Measurements from ENCODE around the gene SBSN. TPM values are rescaled to one million over a fixed set of nuclear protein-coding genes. Genes with fewer than 3 reads are reported as not detected.
"Not testable (repeated sequence)": the region's sequence is repeated elsewhere in the genome, so short reads cannot be mapped to it uniquely, and the experiment has no call there.

SBSN gene
- total RNA-seq, 1 experiment from 2014 or later: not detected

GRCh38 chr19:35490364-35490763 lies 37.7 kb downstream of the SBSN start, which contains the start of gene KRTDAP:
Gene KRTDAP (minus strand): TSS chr19:35490464. CDS start chr19:35490442, 22 bp downstream.
- Histone ChIP-seq H3K36me3 (no peaks in the 10 kb centered on the region), H3K27me3 (peaks cover 20% of the 10 kb centered on the region; the same call in 1 of the 2 replicates), H3K4me1 (no peaks in the 10 kb centered on the region), H3K9me3 (replicated peaks) (no peaks in the 10 kb centered on the region), H3K4me3 (no peak within 1 kb of the TSS), H3K27ac (no peak within 1 kb of the TSS)
- no peak for DNase-seq

GRCh38 chr19:35488677-35489076 lies 39.4 kb downstream of the SBSN start:
- peaks cover 14% of the 10 kb centered on the region for H3K27me3 ChIP-seq
- no peaks in the 10 kb centered on the region for H3K9me3 ChIP-seq (replicated peaks)
- no peak overlapping the region for H3K27ac ChIP-seq
- no peak for DNase-seq
- H3K4me1 ChIP-seq: no peaks in the 10 kb centered on the region
- no peaks in the 10 kb centered on the region for H3K36me3 ChIP-seq
- no peak overlapping the region for H3K4me3 ChIP-seq

- Histone ChIP-seq H3K9me3 (replicated peaks) (no peaks in the 10 kb centered on the region), H3K4me1 (no peaks in the 10 kb centered on the region), H3K36me3 (no peaks in the 10 kb centered on the region), H3K4me3 (no peak overlapping the region), H3K27ac (no peak overlapping the region), H3K27me3 (peaks cover 5% of the 10 kb centered on the region)
- DNase-seq: no peak
Measured at GRCh38 chr19:35487656-35488182, 40.4 kb downstream of the SBSN start.

GRCh38 chr19:35486268-35486708 lies 41.8 kb downstream of the SBSN start:
- H3K36me3 ChIP-seq: no peaks in the 10 kb centered on the region
- H3K27ac ChIP-seq: no peak overlapping the region
- DNase-seq: no peak
- H3K4me3 ChIP-seq: no peak overlapping the region
- peaks cover under 1% of the 10 kb centered on the region for H3K27me3 ChIP-seq
- no peaks in the 10 kb centered on the region for H3K4me1 ChIP-seq
- no peaks in the 10 kb centered on the region for H3K9me3 ChIP-seq (replicated peaks)

- H3K27me3 ChIP-seq: no peaks in the 10 kb centered on the region; the same call in none of the 2 replicates
- no peaks in the 10 kb centered on the region for H3K4me1 ChIP-seq
- H3K36me3 ChIP-seq: no peaks in the 10 kb centered on the region
- no peak for DNase-seq
- no peak overlapping the region for H3K4me3 ChIP-seq
- no peaks in the 10 kb centered on the region for H3K9me3 ChIP-seq (replicated peaks)
- no peak overlapping the region for H3K27ac ChIP-seq
Measured at GRCh38 chr19:35484252-35485036, 43.7 kb downstream of the SBSN start.

- no peak overlapping the region for H3K4me3 ChIP-seq
- H3K27me3 ChIP-seq: peaks cover 4% of the 10 kb centered on the region
Measured at GRCh38 chr19:35483089-35483488, 45.0 kb downstream of the SBSN start.

GRCh38 chr19:35478794-35479677 lies 49.1 kb downstream of the SBSN start:
- Histone ChIP-seq H3K9me3 (replicated peaks) (no peaks in the 10 kb centered on the region), H3K4me3 (no peak overlapping the region), H3K36me3 (no peaks in the 10 kb centered on the region), H3K27me3 (0 out of 2 replicates have a peak, but pooled peaks cover 8% of the 10 kb centered on the region), H3K4me1 (no peaks in the 10 kb centered on the region), H3K27ac (no peak overlapping the region)
- DNase-seq: no peak

More at GRCh38 chr19:35483089-35483488, 45.0 kb downstream of the SBSN start:
- no peak for DNase-seq
- Histone ChIP-seq H3K4me1 (no peaks in the 10 kb centered on the region), H3K9me3 (replicated peaks) (no peaks in the 10 kb centered on the region), H3K36me3 (no peaks in the 10 kb centered on the region), H3K27ac (no peak overlapping the region)

GRCh38 chr19:35476149-35476548 lies 52.0 kb downstream of the SBSN start:
- H3K36me3 ChIP-seq: no peaks in the 10 kb centered on the region
- H3K27ac ChIP-seq: no peak overlapping the region
- H3K27me3 ChIP-seq: 0 out of 2 replicates have a peak, but pooled peaks cover 9% of the 10 kb centered on the region
- no peaks in the 10 kb centered on the region for H3K4me1 ChIP-seq
- no peak overlapping the region for H3K4me3 ChIP-seq
- H3K9me3 ChIP-seq (replicated peaks): no peaks in the 10 kb centered on the region
- no peak for DNase-seq

GRCh38 chr19:35474594-35474993 lies 53.5 kb downstream of the SBSN start:
- not testable (repeated sequence) for H3K27me3 ChIP-seq; DNase-seq; H3K9me3 ChIP-seq (replicated peaks); H3K27ac ChIP-seq; H3K4me1 ChIP-seq; H3K36me3 ChIP-seq; H3K4me3 ChIP-seq

- Histone ChIP-seq H3K9me3 (replicated peaks) (no peaks in the 10 kb centered on the region), H3K36me3 (no peaks in the 10 kb centered on the region), H3K27me3 (peaks cover 10% of the 10 kb centered on the region; the same call in 1 of the 2 replicates), H3K4me1 (no peaks in the 10 kb centered on the region), H3K4me3 (no peak overlapping the region), H3K27ac (no peak overlapping the region)
- DNase-seq: no peak
Measured at GRCh38 chr19:35474104-35474503, 54.0 kb downstream of the SBSN start.

Other genes starting within 250 kb of the SBSN start
- gene HAMP, start 245.8 kb downstream of the SBSN start, total RNA-seq (2014; rRNA removed; shearing (Covaris generic)): 0.47 and 0.68 TPM in 2 replicates
- gene MAG, start 236.2 kb downstream of the SBSN start, total RNA-seq (2014; rRNA removed; shearing (Covaris generic)): 1.2 and 3.6 TPM in 2 replicates
- 0.04 TPM in 1 of 2 replicates, not detected in the other for gene CD22, start 199.1 kb downstream of the SBSN start, total RNA-seq (2014; rRNA removed; shearing (Covaris generic))
- not detected in 2 replicates for gene FFAR1, start 180.4 kb downstream of the SBSN start, total RNA-seq (2014; rRNA removed; shearing (Covaris generic))
- not detected in 2 replicates for gene FFAR3, start 169.9 kb downstream of the SBSN start, total RNA-seq (2014; rRNA removed; shearing (Covaris generic))
- gene GPR42, start 157.2 kb downstream of the SBSN start, total RNA-seq (2014; rRNA removed; shearing (Covaris generic)): not detected in 2 replicates
- gene FFAR2, start 80.1 kb downstream of the SBSN start, total RNA-seq (2014; rRNA removed; shearing (Covaris generic)): not detected in 2 replicates
- not detected in 2 replicates for gene KRTDAP, start 37.8 kb downstream of the SBSN start, total RNA-seq (2014; rRNA removed; shearing (Covaris generic))
- gene DMKN, start 14.7 kb downstream of the SBSN start, total RNA-seq (2014; rRNA removed; shearing (Covaris generic)): not detected in 2 replicates
- gene GAPDHS, start 5.1 kb upstream of the SBSN start, total RNA-seq (2014; rRNA removed; shearing (Covaris generic)): not detected in 2 replicates
- gene TMEM147, start 17.3 kb upstream of the SBSN start, total RNA-seq (2014; rRNA removed; shearing (Covaris generic)): 110 TPM in 2 replicates
- 0.14 TPM in 1 of 2 replicates, not detected in the other for gene ATP4A, start 35.3 kb upstream of the SBSN start, total RNA-seq (2014; rRNA removed; shearing (Covaris generic))
- not detected in 2 replicates for gene PMIS2, start 57.9 kb upstream of the SBSN start, total RNA-seq (2014; rRNA removed; shearing (Covaris generic))
- gene HAUS5, start 84.4 kb upstream of the SBSN start, total RNA-seq (2014; rRNA removed; shearing (Covaris generic)): 17.2 and 22.7 TPM in 2 replicates
- 69.9 and 71.3 TPM in 2 replicates for gene RBM42, start 100.7 kb upstream of the SBSN start, total RNA-seq (2014; rRNA removed; shearing (Covaris generic))
- gene ETV2, start 113.4 kb upstream of the SBSN start, total RNA-seq (2014; rRNA removed; shearing (Covaris generic)): 2.4 and 4.1 TPM in 2 replicates
- gene COX6B1, start 120.0 kb upstream of the SBSN start, total RNA-seq (2014; rRNA removed; shearing (Covaris generic)): 436 and 590 TPM in 2 replicates
- gene UPK1A, start 138.2 kb upstream of the SBSN start, total RNA-seq (2014; rRNA removed; shearing (Covaris generic)): not detected in 2 replicates
- gene ZBTB32, start 176.2 kb upstream of the SBSN start, total RNA-seq (2014; rRNA removed; shearing (Covaris generic)): not detected in 2 replicates
- 13.1 and 15.1 TPM in 2 replicates for gene KMT2B, start 189.7 kb upstream of the SBSN start, total RNA-seq (2014; rRNA removed; shearing (Covaris generic))
- 4.3 and 10.3 TPM in 2 replicates for gene IGFLR1, start 214.1 kb upstream of the SBSN start, total RNA-seq (2014; rRNA removed; shearing (Covaris generic))
- gene U2AF1L4, start 217.1 kb upstream of the SBSN start, total RNA-seq (2014; rRNA removed; shearing (Covaris generic)): 9.7 and 11.4 TPM in 2 replicates
- gene PSENEN, start 217.3 kb upstream of the SBSN start, total RNA-seq (2014; rRNA removed; shearing (Covaris generic)): 37.7 and 47.2 TPM in 2 replicates
- 4.9 and 6.1 TPM in 2 replicates for gene LIN37, start 220.3 kb upstream of the SBSN start, total RNA-seq (2014; rRNA removed; shearing (Covaris generic))
- gene HSPB6, start 228.7 kb upstream of the SBSN start, total RNA-seq (2014; rRNA removed; shearing (Covaris generic)): not detected in 2 replicates
- 10.0 and 11.1 TPM in 2 replicates for gene PROSER3, start 229.9 kb upstream of the SBSN start, total RNA-seq (2014; rRNA removed; shearing (Covaris generic))
- 8.9 and 10.5 TPM in 2 replicates for gene ARHGAP33, start 247.3 kb upstream of the SBSN start, total RNA-seq (2014; rRNA removed; shearing (Covaris generic))

Data from SJCRH30 (cell line).